Ectodermal cell (in vitro differentiated cells): Measurements from ENCODE around the gene PSG5.
"Not testable (repeated sequence)": the region's sequence is repeated elsewhere in the genome, so short reads cannot be mapped to it uniquely, and the experiment has no call there.

Source experiments
- H3K27ac ChIP-seq: 2 replicates; pipeline ENCODE4 v1.7.0; 2013; ENCODE audit warnings: mild to moderate bottlenecking, low read depth, low read length; ENCODE audit not compliant: insufficient read depth, poor library complexity, severe bottlenecking
- H3K27me3 ChIP-seq: 2 replicates; pipeline ENCODE4 v1.7.0; 2013; ENCODE audit warnings: mild to moderate bottlenecking, low read length; ENCODE audit not compliant: insufficient read depth, control insufficient read depth, poor library complexity, severe bottlenecking
- H3K36me3 ChIP-seq: one replicate; pipeline ENCODE4 v1.7.0; 2013; ENCODE audit warnings: low read length; ENCODE audit not compliant: control insufficient read depth, insufficient read depth
- H3K4me1 ChIP-seq: one replicate; pipeline ENCODE4 v1.7.0; 2013; ENCODE audit warnings: low read length; ENCODE audit not compliant: control insufficient read depth, insufficient read depth
- H3K4me3 ChIP-seq: 2 replicates; pipeline ENCODE4 v1.7.0; 2013; ENCODE audit warnings: low read depth, low read length, control low read depth; ENCODE audit not compliant: insufficient read depth
- H3K9me3 ChIP-seq: 2 replicates; pipeline ENCODE4 v1.7.0; 2013; ENCODE audit warnings: mild to moderate bottlenecking, low read length, moderate library complexity; ENCODE audit not compliant: control insufficient read depth
- WGBS, 2 experiments: methylation state at CpG; one replicate each; pipeline ENCODE4 v1.1.7; 2013; ENCODE audit warnings: missing lambda C conversion rate in 2 of 2; 5-methylcytosine and 5-hydroxymethylcytosine counted together

PSG5 gene

DNA sequence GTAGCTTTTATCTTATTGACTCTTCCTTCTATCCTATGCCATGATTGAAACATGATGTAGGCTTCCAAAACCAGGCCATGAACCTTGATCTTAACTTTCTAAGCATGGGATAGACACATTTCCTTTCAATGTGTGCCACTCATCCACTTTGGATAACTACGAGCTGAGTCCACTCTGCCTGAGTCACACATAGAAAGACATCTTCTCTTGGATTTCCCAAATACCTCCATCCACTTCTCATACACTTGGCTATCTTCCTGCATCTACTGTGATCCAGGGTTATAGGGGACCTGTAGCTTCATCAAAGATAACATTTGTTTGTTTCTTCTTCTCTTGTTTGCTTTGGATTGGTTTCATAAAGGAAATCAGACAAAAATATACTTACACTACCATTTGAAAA, 44.6 kb downstream of the PSG5 start:
- not testable (repeated sequence) for H3K27me3 ChIP-seq, H3K4me3 ChIP-seq, H3K4me1 ChIP-seq, H3K9me3 ChIP-seq, H3K36me3 ChIP-seq, H3K27ac ChIP-seq
- whole genome bisulfite sequencing, 2 experiments: 90 to 98% methylated on average over 1 of the region's 1 CpG

DNA sequence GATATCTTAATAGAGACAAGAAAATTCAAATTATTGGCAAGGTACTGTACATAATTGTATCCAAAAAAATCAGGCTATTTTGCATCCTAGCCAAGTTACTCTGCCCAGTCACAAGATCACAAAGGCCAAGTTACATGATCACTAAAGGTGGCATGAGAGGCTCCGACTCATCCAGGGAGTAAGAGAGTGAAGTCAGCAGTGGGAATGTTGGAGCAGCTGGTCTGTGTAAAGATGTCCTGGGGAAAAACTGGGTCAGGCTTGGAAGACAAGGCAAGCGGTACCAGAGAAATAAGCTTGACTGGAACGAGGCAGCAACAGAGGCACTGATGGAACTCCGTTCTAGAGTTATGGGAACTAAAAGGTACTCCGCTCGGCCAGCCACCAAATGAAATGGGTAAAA, 53.6 kb downstream of the PSG5 start:
- Histone ChIP-seq H3K4me1 (no peaks in the 10 kb centered on the region), H3K27me3 (no peaks in the 10 kb centered on the region), H3K36me3 (no peaks in the 10 kb centered on the region), H3K4me3 (no peak overlapping the region), H3K9me3 (no peaks in the 10 kb centered on the region), H3K27ac (no peak overlapping the region)
- 69 to 83% methylated on average over 5 to 6 of the region's 6 CpGs for WGBS, 2 experiments

- 86 to 88% methylated on average over 8 of the region's 8 CpGs for WGBS, 2 experiments
- H3K36me3 ChIP-seq, H3K9me3 ChIP-seq, H3K27ac ChIP-seq, H3K27me3 ChIP-seq, H3K4me1 ChIP-seq, H3K4me3 ChIP-seq: not testable (repeated sequence)
Observed at GRCh38 chr19:43131281-43131842, 55.0 kb downstream of the PSG5 start.

GRCh38 chr19:43129197-43129596, 57.1 kb downstream of the PSG5 start:
- WGBS, 2 experiments: 86 to 94% methylated on average over 7 of the region's 7 CpGs
- not testable (repeated sequence) for H3K9me3 ChIP-seq, H3K27me3 ChIP-seq

GRCh38 chr19:43127336-43127735, 59.0 kb downstream of the PSG5 start:
- 73 to 85% methylated on average over 3 of the region's 3 CpGs for WGBS, 2 experiments
- not testable (repeated sequence) for H3K36me3 ChIP-seq, H3K9me3 ChIP-seq, H3K4me1 ChIP-seq, H3K27me3 ChIP-seq, H3K4me3 ChIP-seq, H3K27ac ChIP-seq

More at GRCh38 chr19:43129197-43129596, 57.1 kb downstream of the PSG5 start:
- H3K36me3 ChIP-seq, H3K4me3 ChIP-seq, H3K27ac ChIP-seq, H3K4me1 ChIP-seq: not testable (repeated sequence)

DNA sequence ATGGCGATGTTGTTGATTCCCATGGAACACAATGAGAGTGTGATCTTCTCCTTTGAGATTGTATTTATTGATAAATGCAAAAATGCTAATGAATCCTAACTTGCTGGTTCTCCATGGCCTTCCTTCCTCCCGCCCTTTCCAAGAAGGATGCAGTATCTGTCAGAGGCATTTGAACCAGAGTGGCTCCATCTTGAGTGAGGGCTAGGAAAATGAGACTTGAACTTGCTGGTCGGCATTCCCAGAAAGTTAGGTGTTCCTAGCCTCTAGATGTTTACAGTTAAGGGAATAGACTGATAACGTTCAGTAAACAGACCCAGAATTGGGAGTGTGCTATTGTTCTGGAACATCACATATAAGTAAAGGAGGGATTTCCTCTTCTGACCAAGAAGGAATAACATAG, 59.6 kb downstream of the PSG5 start:
- H3K4me3 ChIP-seq: no peak overlapping the region
- no peaks in the 10 kb centered on the region for H3K36me3 ChIP-seq
- no peaks in the 10 kb centered on the region for H3K27me3 ChIP-seq
- WGBS, 2 experiments: 88 to 91% methylated on average over 4 of the region's 4 CpGs
- H3K9me3 ChIP-seq: no peaks in the 10 kb centered on the region
- no peaks in the 10 kb centered on the region for H3K4me1 ChIP-seq
- no peak overlapping the region for H3K27ac ChIP-seq

- no peaks in the 10 kb centered on the region for H3K36me3 ChIP-seq
- H3K9me3 ChIP-seq: no peaks in the 10 kb centered on the region
- no peaks in the 10 kb centered on the region for H3K4me1 ChIP-seq
- WGBS, 2 experiments: 89 to 90% methylated on average over 2 of the region's 2 CpGs
- H3K27ac ChIP-seq: no peak overlapping the region
- H3K27me3 ChIP-seq: no peaks in the 10 kb centered on the region
- H3K4me3 ChIP-seq: no peak overlapping the region
Observed at GRCh38 chr19:43124360-43124759, 62.0 kb downstream of the PSG5 start.

- 85 to 86% methylated on average over 11 of the region's 11 CpGs for WGBS, 2 experiments
Observed at GRCh38 chr19:43120433-43121026, 65.8 kb downstream of the PSG5 start.

GRCh38 chr19:43119526-43119925, 66.8 kb downstream of the PSG5 start:
- H3K4me3 ChIP-seq, H3K27ac ChIP-seq, H3K9me3 ChIP-seq, H3K4me1 ChIP-seq, H3K36me3 ChIP-seq, H3K27me3 ChIP-seq: not testable (repeated sequence)
- 81 to 91% methylated on average over 2 of the region's 3 CpGs for WGBS, 2 experiments

More at GRCh38 chr19:43120433-43121026, 65.8 kb downstream of the PSG5 start:
- not testable (repeated sequence) for H3K36me3 ChIP-seq, H3K4me1 ChIP-seq, H3K9me3 ChIP-seq, H3K27ac ChIP-seq, H3K4me3 ChIP-seq, H3K27me3 ChIP-seq
